ENCODE measurements around the gene ZMYM4.

DNA sequence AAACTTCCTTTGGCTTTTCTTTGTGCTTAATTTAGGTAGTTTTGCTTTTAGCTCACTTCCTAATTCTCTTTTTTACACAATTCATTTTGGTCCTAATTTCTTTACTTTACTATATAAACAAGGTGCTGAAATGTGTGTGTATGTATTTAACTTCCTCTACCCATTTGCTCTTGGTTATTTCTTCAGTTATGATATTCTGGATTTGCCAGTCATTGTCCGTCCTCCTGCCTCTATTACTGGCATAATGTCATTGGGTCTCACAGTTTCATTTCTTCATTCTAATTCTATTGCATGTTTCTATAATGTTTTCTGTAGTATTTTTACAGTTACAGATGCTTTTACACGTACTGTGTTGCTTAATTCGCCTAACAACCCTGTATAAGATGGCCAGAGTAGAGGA, 96.2 kb downstream of the ZMYM4 start:
- TF ChIP-seq YY1 (IDR thresholded peaks at IDR 0.05; ENCODE audit: insufficient read depth, insufficient read length) (no peak), SUZ12 (IDR thresholded peaks at IDR 0.05; ENCODE audit: extremely low read depth, insufficient read depth, insufficient read length) (no peak), ZNF274 (IDR thresholded peaks at IDR 0.05; ENCODE audit: low read depth, low read length) (no peak)
